Measurements from ENCODE around the gene LTO1. TPM values are rescaled to one million over a fixed set of nuclear protein-coding genes. Genes with fewer than 3 reads are reported as not detected.
A peak's percentile ranks its signal among the peaks of the same experiment; 100 is the strongest.

Gene LTO1
- total RNA-seq, 1 experiment from 2014 or later: 25.3 TPM

GRCh38 chr11:69661413-69661715, 13.8 kb downstream of the LTO1 start:
- Histone ChIP-seq H3K4me1 (ENCODE audit: insufficient read depth, low read length) (no peaks in the 10 kb centered on the region), H3K14ac (ENCODE audit: insufficient read depth, low read length) (no peak overlapping the region), H3K23ac (ENCODE audit: insufficient read length, low read depth, low read length) (no peak overlapping the region), H3K79me1 (ENCODE audit: insufficient read depth, low read depth, low read length, poor library complexity, severe bottlenecking) (no peaks in the 10 kb centered on the region), H3K4ac (ENCODE audit: low read depth, low read length) (no peak overlapping the region), H3K18ac (ENCODE audit: insufficient read length, low read depth, low read length) (no peak overlapping the region), H2AFZ (ENCODE audit: low read length) (no peak overlapping the region), H3K56ac (ENCODE audit: insufficient read length, low read depth, low read length) (no peak overlapping the region), H3K27ac (ENCODE audit: insufficient read length, low read depth, low read length) (no peak overlapping the region), H2BK120ac (ENCODE audit: low read depth, low read length, poor library complexity, severe bottlenecking) (no peak overlapping the region), H3K79me2 (ENCODE audit: insufficient read depth, low read length) (no peaks in the 10 kb centered on the region), H3T11ph (ENCODE audit: low read length) (no peak overlapping the region), H2BK12ac (ENCODE audit: insufficient read length, low read depth, low read length) (no peak overlapping the region), H4K91ac (ENCODE audit: insufficient read length, low read depth, low read length) (no peak overlapping the region), H3K9me3 (ENCODE audit: control insufficient read depth, low read depth, low read length) (no peaks in the 10 kb centered on the region), H4K5ac (ENCODE audit: insufficient read length, low read depth, low read length) (no peak overlapping the region), H2AK5ac (ENCODE audit: insufficient read length, low read length) (no peak overlapping the region), H2BK5ac (ENCODE audit: insufficient read length, low read length) (no peak overlapping the region), H3K23me2 (ENCODE audit: insufficient read length, low read depth, low read length, poor library complexity, severe bottlenecking) (no peaks in the 10 kb centered on the region), H4K8ac (replicated peaks; ENCODE audit: insufficient read length, low read depth, low read length) (no peak overlapping the region), H4K20me1 (ENCODE audit: control insufficient read depth, insufficient read depth, insufficient read length) (no peaks in the 10 kb centered on the region), H3K9ac (ENCODE audit: extremely low read depth, insufficient read length, low read length) (no peak overlapping the region), H3K4me2 (ENCODE audit: insufficient read depth, insufficient read length, low read length) (no peak overlapping the region), H2BK20ac (ENCODE audit: low read depth, low read length, poor library complexity, severe bottlenecking) (no peak overlapping the region), H3K27me3 (ENCODE audit: insufficient read depth, low read length) (no peaks in the 10 kb centered on the region), H2BK15ac (ENCODE audit: low read depth, low read length) (no peak overlapping the region)
- no peaks in the 10 kb centered on the region for H3K9me3 Mint-ChIP-seq
- H3K27ac Mint-ChIP-seq: 0 out of 7 replicates have a peak overlapping the region, but pooled peaks of 1 of the 3 experiments have one; percentile 31
- peaks cover 12 to 21% (median 19%) of the 10 kb centered on the region in 3 experiments; a peak in 6 of 7 replicates for H3K36me3 Mint-ChIP-seq (ENCODE audit: insufficient read depth in 1 of 3, low read depth in 3 of 3)
- no peaks in the 10 kb centered on the region for H3K27me3 Mint-ChIP-seq (ENCODE audit: low read depth)
- no peak for TF ChIP-seq CTCF (conservative IDR thresholded peaks at IDR 0.05)
- H3K4me3 Mint-ChIP-seq: no peak overlapping the region
- WGBS (ENCODE audit: extremely low coverage, insufficient read length, low lambda C conversion rate): no CpG with 5 or more reads among the region's 10 CpGs
- peaks cover 36 to 44% of the 10 kb centered on the region in 2 experiments for H3K4me1 Mint-ChIP-seq
- DNase-seq: no peak
